H1 (cell line): ENCODE results near the gene TRIM71. TPM values are rescaled to one million over a fixed set of nuclear protein-coding genes. Genes with fewer than 3 reads are reported as not detected.

Source experiments
- CTCF ChIA-PET: fragments of 300-600 bp; sonication (Branson Sonifier 250); formaldehyde crosslinking; loops from one replicate; lab custom pipeline; 2021; ENCODE audit not compliant: partially characterized antibody; lab: Charles Lee
- POLR2A ChIA-PET: fragments of 300-600 bp; sonication (Branson Sonifier 250); formaldehyde crosslinking; loops from one replicate; lab custom pipeline; 2021; ENCODE audit warnings: inconsistent platforms; ENCODE audit not compliant: partially characterized antibody; lab: Charles Lee
- DNase-seq, 2 experiments: peaks; one replicate each; pipeline versions ENCODE4 v3.0.0 to v3.0.0-alpha.2; 2010 to 2022; ENCODE audit warnings: low spot score in 2 of 2, low read depth in 1 of 2, mixed read lengths in 1 of 2
- FAIRE-seq: peaks from 2 replicates; lab custom pipeline; 2011; peaks lifted over from hg19 to GRCh38; lab: Jason Lieb, UNC
- H2AFZ ChIP-seq: 2 replicates; pipeline ENCODE4 v1.8.1; 2012; ENCODE audit warnings: low read length, inconsistent platforms
- H2AK5ac ChIP-seq: 2 replicates; pipeline ENCODE4 v1.6.1; 2013; ENCODE audit warnings: low read depth, low read length
- H2BK120ac ChIP-seq: replicated peaks from 2 replicates; pipeline ENCODE3; 2013; ENCODE audit warnings: low read depth, low read length, inconsistent platforms
- H2BK12ac ChIP-seq: 2 replicates; pipeline ENCODE4 v1.6.1; 2013; ENCODE audit warnings: low read depth, low read length
- H2BK15ac ChIP-seq: 2 replicates; pipeline ENCODE4 v1.6.1; 2013; ENCODE audit warnings: low read length
- H2BK20ac ChIP-seq: 2 replicates; pipeline ENCODE4 v1.6.1; 2013; ENCODE audit warnings: low read length
- H2BK5ac ChIP-seq: 2 replicates; pipeline ENCODE4 v1.6.1; 2013; ENCODE audit warnings: low read depth, low read length
- H3K14ac ChIP-seq: 2 replicates; pipeline ENCODE4 v1.6.1; 2013; ENCODE audit warnings: inconsistent platforms; ENCODE audit not compliant: insufficient read length
- H3K18ac ChIP-seq: 2 replicates; pipeline ENCODE4 v1.6.1; 2013; ENCODE audit warnings: low read length; ENCODE audit errors: extremely low read depth
- H3K23ac ChIP-seq: 2 replicates; pipeline ENCODE4 v1.6.1; 2013; ENCODE audit warnings: inconsistent platforms; ENCODE audit not compliant: insufficient read length
- H3K23me2 ChIP-seq: 2 replicates; pipeline ENCODE4 v1.6.1; 2013; ENCODE audit warnings: low read depth, low read length
- H3K27ac ChIP-seq: 2 replicates; pipeline ENCODE4 v1.6.1; 2011; ENCODE audit warnings: low read depth, low read length, inconsistent platforms
- H3K27me3 ChIP-seq, 4 experiments: replicated peaks in 1 of 4; 1 replicate in 1 of 4; 2 replicates in 3 of 4; pipeline versions ENCODE4 v1.6.1 to v1.8.1; 2011 to 2013; ENCODE audit warnings: low read length in 3 of 4, mild to moderate bottlenecking in 3 of 4, inconsistent platforms in 2 of 4, mixed read lengths in 2 of 4, moderate library complexity in 1 of 4; ENCODE audit not compliant: control insufficient read depth in 3 of 4, insufficient read depth in 3 of 4; ENCODE audit errors: extremely low read depth in 1 of 4
- H3K36me3 ChIP-seq, 4 experiments: 2 replicates each; pipeline versions ENCODE4 v1.6.1 to v1.8.1; 2011 to 2013; ENCODE audit warnings: mild to moderate bottlenecking in 4 of 4, low read length in 3 of 4, moderate library complexity in 2 of 4, control low read depth in 1 of 4, inconsistent platforms in 1 of 4; ENCODE audit not compliant: insufficient read depth in 4 of 4, control insufficient read depth in 2 of 4
- H3K4ac ChIP-seq: replicated peaks from 2 replicates; pipeline ENCODE3; 2013; ENCODE audit warnings: low read length, low read depth, mixed read lengths, inconsistent platforms; ENCODE audit not compliant: insufficient read length
- H3K4me1 ChIP-seq, 4 experiments: replicated peaks in 1 of 4; 1 replicate in 1 of 4; 2 replicates in 3 of 4; pipeline versions ENCODE4 v1.6.1 to v1.8.1; 2011 to 2013; ENCODE audit warnings: low read length in 3 of 4, inconsistent platforms in 2 of 4, mixed read lengths in 1 of 4; ENCODE audit not compliant: insufficient read depth in 4 of 4, control insufficient read depth in 3 of 4
- H3K4me2 ChIP-seq, 2 experiments: 2 replicates each; pipeline versions ENCODE4 v1.6.1 to v1.8.1; 2011 to 2013; ENCODE audit warnings: low read depth in 2 of 2, low read length in 2 of 2, control low read depth in 1 of 2, inconsistent platforms in 1 of 2, mild to moderate bottlenecking in 1 of 2; ENCODE audit not compliant: insufficient read depth in 1 of 2
- H3K4me3 ChIP-seq, 4 experiments: fragments of 200-600, 300-600 bp in 1 of 4; sonication (generic), shearing (Covaris generic), sonication (Bioruptor Twin) in 1 of 4; 2 replicates each; pipeline versions ENCODE4 v1.5.1 to v1.8.1; 2011 to 2016; ENCODE audit warnings: low read length in 4 of 4, low read depth in 3 of 4, control low read depth in 2 of 4, inconsistent platforms in 2 of 4, mild to moderate bottlenecking in 2 of 4, mixed read lengths in 1 of 4, moderate library complexity in 1 of 4; ENCODE audit not compliant: insufficient read depth in 2 of 4; ENCODE audit errors: extremely low read depth in 1 of 4
- H3K56ac ChIP-seq: replicated peaks from 2 replicates; pipeline ENCODE3; 2013; ENCODE audit warnings: low read depth, mild to moderate bottlenecking, mixed read lengths, low read length, inconsistent platforms; ENCODE audit not compliant: insufficient read length
- H3K79me1 ChIP-seq: 2 replicates; pipeline ENCODE4 v1.6.1; 2013; ENCODE audit warnings: low read depth, low read length, control low read depth
- H3K79me2 ChIP-seq, 2 experiments: 2 replicates each; pipeline versions ENCODE4 v1.6.1 to v1.8.1; 2012 to 2013; ENCODE audit warnings: low read length in 2 of 2, mild to moderate bottlenecking in 2 of 2, inconsistent platforms in 1 of 2; ENCODE audit not compliant: insufficient read depth in 2 of 2, control insufficient read depth in 1 of 2
- H3K9ac ChIP-seq, 4 experiments: replicated peaks in 1 of 4; 1 replicate in 1 of 4; 2 replicates in 3 of 4; pipeline versions ENCODE4 v1.6.1 to v1.8.1; 2011 to 2013; ENCODE audit warnings: low read depth in 3 of 4, low read length in 3 of 4, control low read depth in 2 of 4, mild to moderate bottlenecking in 2 of 4, moderate library complexity in 2 of 4, inconsistent platforms in 1 of 4; ENCODE audit errors: extremely low read depth in 1 of 4
- H3K9me3 ChIP-seq, 2 experiments: 2 replicates each; pipeline versions ENCODE4 v1.6.1 to v1.8.1; 2012 to 2013; ENCODE audit warnings: mild to moderate bottlenecking in 2 of 2, moderate library complexity in 2 of 2, control low read depth in 1 of 2, inconsistent platforms in 1 of 2, low read depth in 1 of 2, low read length in 1 of 2, mixed read lengths in 1 of 2; ENCODE audit not compliant: insufficient read depth in 2 of 2
- H4K20me1 ChIP-seq, 2 experiments: replicated peaks in 1 of 2; 2 replicates each; pipeline versions ENCODE3 to v1.8.1; 2011 to 2013; ENCODE audit warnings: inconsistent platforms in 2 of 2, low read length in 2 of 2, mild to moderate bottlenecking in 1 of 2; ENCODE audit not compliant: insufficient read depth in 2 of 2, control insufficient read depth in 1 of 2
- H4K5ac ChIP-seq: 2 replicates; pipeline ENCODE4 v1.6.1; 2013; ENCODE audit warnings: low read length, low read depth, mixed read lengths, inconsistent platforms; ENCODE audit not compliant: insufficient read length
- H4K8ac ChIP-seq: 2 replicates; pipeline ENCODE4 v1.8.0; 2013; ENCODE audit warnings: mild to moderate bottlenecking, moderate library complexity, low read length, inconsistent platforms; ENCODE audit not compliant: insufficient read depth; ENCODE audit errors: extremely low read depth
- H4K91ac ChIP-seq: replicated peaks from 2 replicates; pipeline ENCODE3; 2013; ENCODE audit warnings: low read length, mixed read lengths, inconsistent platforms; ENCODE audit not compliant: insufficient read length
- GABPA ChIP-seq: IDR thresholded peaks from 2 replicates; pipeline ENCODE4 v1.6.1; 2011; ENCODE audit warnings: mild to moderate bottlenecking, low read length, moderate library complexity, borderline replicate concordance; ENCODE audit not compliant: insufficient read depth
- POLR2A ChIP-seq, 2 experiments: IDR thresholded peaks; 1 replicate in 1 of 2; 2 replicates in 1 of 2; pipeline ENCODE4 v1.6.1; 2011; ENCODE audit warnings: low read depth in 2 of 2, low read length in 2 of 2, mild to moderate bottlenecking in 2 of 2; ENCODE audit errors: control extremely low read depth in 1 of 2
- TAF7 ChIP-seq: optimal IDR thresholded peaks from 2 replicates; pipeline ENCODE3; 2011; ENCODE audit warnings: low read depth, mild to moderate bottlenecking, inconsistent platforms, low read length, moderate library complexity, borderline replicate concordance
- WGBS, 2 experiments: shearing (Covaris generic) in 1 of 2; methylation state at CpG; one replicate each; pipeline versions ENCODE4 v1.1.6 to v1.1.7; 2013 to 2015; ENCODE audit warnings: low lambda C conversion rate in 2 of 2, mixed read lengths in 2 of 2, inconsistent platforms in 1 of 2, low coverage in 1 of 2, missing lambda C conversion rate in 1 of 2; ENCODE audit not compliant: insufficient replicate concordance in 2 of 2, insufficient coverage in 1 of 2, insufficient read length in 1 of 2; ENCODE audit errors: extremely low coverage in 1 of 2, missing lambda C conversion rate in 1 of 2; 5-methylcytosine and 5-hydroxymethylcytosine counted together
- polyA plus RNA-seq, 7 experiments: library from polyadenylated mRNA; depleted of rRNA in 3 of 7; stranded (reverse) in 5 of 7; unstranded in 2 of 7; fragments of >200 nt in 5 of 7; fragments of 200-250 nt in 2 of 7; gene quantifications; 1 replicate in 5 of 7; 2 replicates in 1 of 7; 4 replicates in 1 of 7; pipeline versions ENCODE4 v1.2.1 to v1.2.3, GENCODE V29; 2011 to 2013; ENCODE audit warnings: missing spikeins in 2 of 7, mixed read lengths in 2 of 7
- total RNA-seq: library from RNA; stranded (reverse); fragmentation: NEBNext Ultra II Directional; extraction: Animal tissue kit (Norgen Biotek cat#: 25700); gene quantifications from 2 replicates; pipeline ENCODE4 v1.2.1, GENCODE V29; 2021

TRIM71 gene
- total and polyA plus RNA-seq, 2 of the 8 experiments (the other 6 are each of a cell fraction or from before 2014, with no cell fraction given): 53.7 to 293 TPM

DNA sequence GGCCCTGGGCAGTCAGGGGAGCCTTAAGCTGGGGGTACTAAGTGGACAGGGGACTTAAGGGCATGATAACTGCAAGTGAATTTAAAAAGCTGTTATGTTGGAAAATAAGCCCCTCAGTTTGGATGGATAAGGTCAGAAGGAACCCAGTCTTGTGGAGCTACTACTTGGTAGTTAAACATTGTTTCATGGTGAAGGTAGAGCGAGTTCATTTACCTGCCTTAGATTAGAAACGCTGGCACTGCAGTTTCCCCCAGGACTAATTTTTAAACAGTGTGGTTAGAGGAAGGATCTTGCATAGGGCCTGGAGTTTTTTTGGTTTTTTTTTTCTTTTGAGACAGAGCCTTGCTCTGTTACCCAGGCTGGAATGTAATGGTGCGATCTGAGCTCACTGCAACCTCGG lies 31.2 kb downstream of the TRIM71 start:
- no peak overlapping the region for H2BK5ac ChIP-seq
- H2BK12ac ChIP-seq: no peak overlapping the region
- no peak overlapping the region for H4K91ac ChIP-seq
- DNase-seq (no peak), FAIRE-seq (no peak)
- WGBS, 2 experiments: 77% methylated on average over 4 of the region's 4 CpGs; no CpG with 5 or more reads in 1 of the 2 experiments
- H3K18ac ChIP-seq: no peak overlapping the region
- H2BK120ac ChIP-seq: no peak overlapping the region
- 0 out of 7 replicates have a peak overlapping the region, but pooled peaks of 1 of the 4 experiments have one; percentile 28 for H3K9ac ChIP-seq
- CTCF ChIA-PET: interaction anchor here (0.7 to 1.5 kb wide), 3 partner anchors 11 to 21 kb away, joined by 3 to 4 read pairs (median 4); no protein-coding TSS in a partner anchor
- peaks cover 39 to 63% (median 51%) of the 10 kb centered on the region in 4 experiments for H3K4me1 ChIP-seq
- H3K23me2 ChIP-seq: 0 out of 2 replicates have a peak, but pooled peaks cover 2% of the 10 kb centered on the region
- no peaks in the 10 kb centered on the region for H3K9me3 ChIP-seq
- no peak overlapping the region for H3K14ac ChIP-seq
- H3K27me3 ChIP-seq: no peaks in the 10 kb centered on the region
- H3K4me3 ChIP-seq: peak overlapping the region in 1 of 4 experiments; percentile 37; a peak in 2 of 8 replicates
- no peak overlapping the region for H3K56ac ChIP-seq
- POLR2A ChIA-PET: interaction anchor here (0.8 to 10.2 kb wide), 12 partner anchors 9 to 68 kb away, joined by 3 to 104 read pairs (median 6); no protein-coding TSS in a partner anchor
- no peak overlapping the region for H4K5ac ChIP-seq
- H2AFZ ChIP-seq: no peak overlapping the region
- H2AK5ac ChIP-seq: no peak overlapping the region
- no peak overlapping the region for H3K4ac ChIP-seq
- H3K27ac ChIP-seq: no peak overlapping the region
- peaks cover 2% of the 10 kb centered on the region for H3K79me1 ChIP-seq
- peaks cover 88 to 99% of the 10 kb centered on the region in 2 experiments for H3K79me2 ChIP-seq
- H4K8ac ChIP-seq: no peak overlapping the region
- H2BK15ac ChIP-seq: no peak overlapping the region
- TF ChIP-seq TAF7 (no peak), GABPA (no peak), POLR2A (IDR thresholded peaks at IDR 0.05; ENCODE audit: control extremely low read depth in 1 of 2, low read depth in 2 of 2, low read length in 2 of 2) (0 out of 3 replicates have a peak, but pooled peaks of 1 of the 2 experiments have one; percentile 26)
- H3K36me3 ChIP-seq: peaks cover 0 to 2% (median 0%) of the 10 kb centered on the region in 4 experiments; a peak in 2 of 8 replicates
- H3K23ac ChIP-seq: no peak overlapping the region
- H3K4me2 ChIP-seq: peak overlapping the region; percentile 51 to 81
- H2BK20ac ChIP-seq: no peak overlapping the region
- peaks cover 58 to 63% of the 10 kb centered on the region in 2 experiments for H4K20me1 ChIP-seq
